Suppressor macrophage treated with lipopolysaccharide for 1 hour (primary cell): ENCODE results near the gene GRK6.
A peak's percentile ranks its signal among the peaks of the same experiment; 100 is the strongest.
"Not testable (repeated sequence)": the region's sequence is repeated elsewhere in the genome, so short reads cannot be mapped to it uniquely, and the experiment has no call there.

Experiments
- DNase-seq, 3 donors: peaks; one replicate each; pipeline ENCODE4 v3.0.0-alpha.2; 2020 to 2022

GRK6 gene

DNA sequence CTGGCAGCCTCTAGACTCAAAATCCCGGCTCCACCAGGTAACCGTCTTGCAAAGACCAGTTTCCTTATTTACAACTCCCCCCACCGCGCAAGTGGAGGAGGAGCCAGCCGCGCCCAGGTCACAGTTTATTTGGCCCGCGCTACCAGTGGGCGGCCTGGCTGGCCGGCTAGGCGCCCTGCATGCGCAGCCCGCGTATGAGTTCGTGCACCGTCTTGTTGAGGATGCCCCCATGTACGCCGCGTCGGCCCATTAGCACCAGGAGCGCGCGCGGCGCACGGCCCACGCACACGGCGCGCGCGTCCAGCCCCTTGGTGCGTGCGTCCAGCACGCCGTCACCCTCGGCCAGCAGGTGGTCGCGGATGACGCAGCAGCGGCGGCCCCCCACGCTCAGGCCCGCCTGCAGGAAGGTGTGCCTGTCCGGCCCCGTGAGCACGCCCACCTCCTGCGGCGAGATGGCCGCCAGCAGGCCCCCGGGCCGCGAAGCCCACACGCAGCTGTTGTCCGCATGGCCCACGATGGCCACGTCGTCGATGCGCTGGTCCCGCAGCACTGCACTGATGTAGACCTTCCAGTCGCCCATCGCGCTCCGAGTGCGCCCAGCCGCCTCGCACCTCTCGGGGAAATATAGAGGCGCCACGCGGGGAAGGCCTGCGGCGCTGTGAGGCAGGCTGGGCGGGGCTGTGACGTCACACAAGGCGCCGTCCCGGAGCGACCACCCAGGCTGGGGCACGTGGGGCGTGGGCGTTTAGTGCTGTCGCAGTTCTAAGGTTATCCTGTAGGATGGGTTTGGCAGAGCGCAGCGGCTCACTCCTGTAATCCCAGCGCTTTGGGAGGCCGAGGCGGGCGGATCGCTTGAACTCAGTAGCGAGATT, 26.2 kb upstream of the GRK6 start, which contains the start of gene PFN3:
TSS of gene PFN3 (minus strand) at position 665 of the 872 bp plus-strand sequence. CDS start at position 580, 85 bp downstream.
- DNase-seq: no peak

DNA sequence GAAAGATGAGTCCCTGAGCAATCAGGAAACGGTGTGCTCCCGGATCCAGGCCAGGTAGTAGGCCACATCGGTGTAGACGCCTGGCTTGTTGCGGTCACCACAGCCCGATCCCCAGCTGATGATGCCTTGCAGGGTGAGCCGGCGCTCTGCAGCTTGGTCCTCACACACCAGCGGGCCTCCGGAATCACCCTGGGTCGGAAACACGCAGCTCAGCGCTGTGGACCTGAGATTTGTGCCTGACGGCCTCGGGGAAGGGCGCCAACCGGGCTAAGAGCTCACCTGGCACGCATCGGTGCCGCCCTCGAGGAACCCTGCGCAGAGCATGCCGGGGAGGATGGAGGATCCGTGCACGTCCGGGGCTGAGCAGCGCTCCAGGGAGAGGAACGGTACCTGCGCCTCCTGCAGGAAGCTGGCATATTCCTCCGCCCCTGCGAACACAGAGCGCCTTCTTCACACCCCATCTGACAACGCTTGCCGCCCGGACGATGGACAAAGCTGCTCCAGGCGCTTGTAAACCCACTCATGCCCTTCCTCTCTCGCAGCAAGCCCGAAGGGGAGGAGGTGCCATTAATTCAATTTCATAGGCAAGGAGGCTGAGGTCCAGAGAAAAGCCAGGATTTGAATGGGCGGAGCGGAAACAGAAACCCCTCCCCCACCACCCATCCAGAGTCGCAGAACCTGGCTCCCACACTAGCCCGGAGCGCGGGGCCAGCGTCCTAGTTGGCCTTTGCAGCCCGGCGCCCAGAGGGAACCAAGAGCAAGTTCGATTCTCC, 24.0 kb upstream of the GRK6 start:
- peak in 2 of 3 donors; percentile 38 to 62 for DNase-seq

DNA sequence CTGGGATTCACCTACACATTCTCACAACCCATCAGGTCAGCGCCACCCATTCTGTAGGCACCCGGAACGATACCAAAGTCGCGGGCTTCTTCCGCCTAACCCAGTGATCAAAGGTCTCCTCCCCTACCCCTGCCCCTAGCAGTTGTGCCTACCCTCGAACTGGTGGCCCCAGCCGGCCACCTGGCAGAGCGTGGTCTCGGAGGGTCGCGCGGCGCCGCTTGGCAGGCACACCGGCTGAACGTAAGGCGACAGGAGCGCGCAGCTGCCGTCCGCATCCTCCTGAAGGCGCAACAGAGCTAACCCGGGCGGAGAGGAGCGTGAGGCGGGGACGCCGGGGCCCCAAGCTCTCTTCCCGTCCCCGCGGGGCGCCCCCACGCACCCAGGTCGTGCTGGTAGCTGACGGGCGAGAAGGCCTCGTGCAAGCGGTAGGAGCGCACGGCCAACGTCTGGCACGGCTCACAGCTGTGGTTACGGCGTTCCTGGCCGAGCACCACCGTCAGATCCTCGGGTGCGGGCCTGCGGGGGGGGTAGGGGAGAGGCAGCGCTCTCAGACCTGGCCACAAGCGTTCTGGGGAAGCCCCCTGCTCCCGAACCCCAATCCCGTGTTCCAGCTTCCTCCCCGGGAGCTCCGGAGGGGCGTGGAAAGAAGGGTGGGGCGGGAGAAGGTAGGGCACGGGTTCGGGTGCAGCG, 23.2 kb upstream of the GRK6 start:
- DNase-seq: no peak

DNA sequence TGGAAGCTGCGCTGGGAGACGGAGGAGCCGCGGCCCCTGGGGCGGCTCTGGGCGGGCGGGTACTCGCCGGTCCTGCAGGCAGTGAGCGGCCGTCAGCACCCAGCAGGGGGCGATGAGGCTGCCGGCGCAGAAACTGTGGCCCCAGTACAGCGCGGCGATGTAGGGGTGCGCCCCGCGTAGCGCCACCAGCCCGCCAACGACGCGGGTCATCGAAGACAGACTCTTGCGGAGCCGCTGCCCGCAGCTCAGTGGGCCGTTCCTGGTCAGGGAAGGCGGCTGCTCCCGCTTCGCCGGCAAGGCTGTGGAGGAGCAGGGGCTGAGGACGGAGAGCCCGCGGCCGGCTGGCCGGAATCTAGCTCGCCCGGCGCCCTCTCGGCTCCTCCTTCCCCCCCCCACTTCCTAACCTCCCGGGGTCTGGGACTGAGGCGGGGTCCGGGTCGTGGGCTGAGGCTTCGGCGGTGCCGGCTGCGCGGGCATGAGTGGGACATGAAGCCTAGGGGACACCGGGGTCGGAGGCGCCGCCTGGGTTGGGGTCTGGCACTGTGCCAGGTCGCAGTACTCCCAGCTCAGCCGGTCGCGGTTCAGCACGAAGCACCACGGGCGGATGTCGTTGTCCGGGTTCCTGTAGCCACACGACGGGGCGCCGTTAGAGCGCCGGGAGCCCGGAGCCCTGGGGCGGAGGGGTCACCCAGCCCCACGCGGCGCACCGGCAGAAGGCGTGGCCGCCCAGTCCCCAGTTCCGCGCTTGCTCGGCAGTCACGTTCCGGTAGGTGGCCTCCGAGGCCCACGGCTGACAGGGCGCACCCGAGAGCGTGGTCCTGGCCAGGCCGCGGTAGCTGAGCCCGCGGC, 22.5 kb upstream of the GRK6 start:
- peak; percentile 88 to 92 (median 90) for DNase-seq

DNA sequence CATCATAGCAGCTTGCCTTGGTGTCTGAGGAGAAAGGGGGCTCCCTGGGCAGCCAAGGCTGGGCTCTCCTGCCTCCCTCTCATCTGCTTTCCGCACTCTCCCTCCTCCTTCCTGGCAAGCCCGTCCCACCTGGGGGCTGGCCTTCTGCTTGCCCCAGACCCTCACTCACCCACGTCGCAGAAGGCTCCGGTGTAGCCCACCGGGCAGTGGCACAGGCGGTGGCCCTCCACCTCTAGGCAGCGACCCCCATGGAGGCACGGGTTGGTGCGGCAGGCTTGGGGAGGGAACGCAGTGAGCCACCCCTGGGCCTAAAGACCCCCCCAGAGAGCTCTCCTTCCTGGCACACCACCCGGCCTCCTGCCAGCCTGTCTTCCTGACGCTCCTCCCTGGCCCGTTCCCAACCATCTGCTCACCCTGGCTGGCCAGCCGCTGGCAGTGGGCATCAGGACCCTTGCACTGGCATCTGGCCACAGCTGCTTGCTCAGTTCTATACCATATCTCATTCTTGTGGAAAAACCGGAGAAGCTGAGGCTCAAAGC, 21.8 kb upstream of the GRK6 start:
- DNase-seq: no peak

DNA sequence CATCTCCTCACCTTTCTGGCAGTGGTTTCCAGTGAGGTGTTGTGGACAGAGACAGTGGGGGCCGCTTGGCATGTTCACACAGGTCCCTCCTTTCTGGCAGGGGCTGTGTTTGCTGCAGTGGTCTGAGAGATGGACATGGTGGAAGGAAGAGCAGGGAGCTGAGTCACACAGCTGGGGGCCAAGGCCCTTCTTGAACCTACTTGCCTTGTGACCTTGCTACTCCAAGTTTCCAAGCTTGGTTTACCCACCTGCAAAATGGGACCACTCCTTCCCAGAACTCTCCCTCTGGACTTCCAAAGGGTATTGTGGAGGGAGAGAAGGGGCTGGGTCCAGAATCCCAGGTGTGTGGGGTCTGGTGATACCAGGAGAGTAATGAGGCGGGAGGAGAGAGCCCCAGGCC, 21.2 kb upstream of the GRK6 start:
- no peak for DNase-seq

DNA sequence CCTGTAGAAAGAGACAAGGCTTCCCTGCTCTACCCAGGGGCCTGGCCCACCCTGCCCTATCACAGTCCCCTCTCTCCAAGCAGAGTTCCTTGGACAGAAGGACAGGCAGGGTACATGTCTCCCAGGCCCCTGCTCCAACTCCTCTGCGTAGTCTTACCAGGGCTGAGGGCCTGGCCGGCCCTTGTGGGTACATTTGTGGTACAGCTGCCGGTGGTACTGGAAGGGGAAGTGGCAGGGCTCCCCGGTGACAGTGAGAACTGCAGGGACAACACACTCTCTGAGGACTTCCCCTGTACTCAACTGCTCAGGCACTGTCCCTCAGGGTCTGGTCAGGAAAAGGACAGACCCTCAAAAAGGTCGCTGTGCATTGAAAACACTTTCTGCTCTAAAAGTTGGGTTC, 20.7 kb upstream of the GRK6 start:
- peak; percentile 64 to 80 (median 70) for DNase-seq

DNA sequence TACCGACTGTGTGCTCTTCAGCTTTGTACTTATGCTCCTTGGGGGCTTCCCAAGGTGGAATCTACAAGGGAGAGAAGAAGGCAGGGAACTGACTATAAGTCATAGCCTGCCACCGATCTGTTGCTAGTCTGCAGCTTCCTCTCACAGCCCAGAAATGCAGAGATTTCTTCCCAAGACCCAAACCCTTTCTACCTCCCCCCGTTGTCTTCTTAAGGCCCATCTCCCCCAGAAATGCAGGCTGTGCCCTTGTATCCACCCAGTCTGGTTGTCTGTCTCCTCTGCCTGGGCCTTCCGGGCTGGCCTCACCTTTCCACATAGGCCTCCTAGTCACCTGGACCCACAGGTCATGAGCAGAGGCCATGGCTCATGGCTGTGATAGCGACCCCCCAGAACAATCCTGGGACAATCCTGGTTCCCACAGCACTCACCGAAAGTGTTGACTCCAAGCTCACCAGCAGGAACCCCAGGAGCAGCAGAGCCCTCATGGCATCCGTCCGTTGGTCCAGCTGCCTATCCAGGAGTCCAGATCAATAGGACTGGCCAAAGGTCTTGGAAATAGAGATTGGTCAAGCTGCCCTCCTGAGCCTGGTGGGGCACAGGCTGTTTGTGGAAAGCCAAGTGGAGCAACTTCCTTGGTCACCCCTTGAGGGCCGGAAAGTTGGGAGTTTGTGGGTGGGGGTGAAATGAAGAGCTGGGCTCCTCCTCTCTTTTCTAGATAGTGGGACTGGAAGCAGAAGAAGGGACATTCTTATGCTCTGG, 17.3 kb upstream of the GRK6 start, which contains the start of gene F12:
TSS of gene F12 (minus strand) at position 522 of the 759 bp plus-strand sequence. CDS start at position 485, 37 bp downstream.
- DNase-seq: no peak

DNA sequence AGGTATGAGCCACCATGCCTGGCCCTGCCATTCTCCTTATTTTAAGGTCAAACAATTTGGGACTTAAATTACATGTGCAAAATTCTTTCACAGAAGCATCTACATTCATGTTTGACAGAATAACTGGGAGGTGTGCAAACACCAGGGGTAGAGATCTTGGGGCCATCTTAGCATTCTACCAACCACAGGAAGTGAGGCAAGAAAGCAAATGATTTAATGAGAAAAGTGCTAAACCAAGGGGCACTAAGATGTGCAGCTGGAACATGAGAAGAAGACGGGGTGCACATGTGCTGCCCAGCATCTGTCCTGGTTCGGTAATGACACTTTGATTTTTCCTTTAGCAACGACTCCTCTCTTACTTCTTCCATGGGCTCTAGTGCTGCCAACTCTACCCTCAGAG, 15.9 kb upstream of the GRK6 start:
- no peak for DNase-seq

DNA sequence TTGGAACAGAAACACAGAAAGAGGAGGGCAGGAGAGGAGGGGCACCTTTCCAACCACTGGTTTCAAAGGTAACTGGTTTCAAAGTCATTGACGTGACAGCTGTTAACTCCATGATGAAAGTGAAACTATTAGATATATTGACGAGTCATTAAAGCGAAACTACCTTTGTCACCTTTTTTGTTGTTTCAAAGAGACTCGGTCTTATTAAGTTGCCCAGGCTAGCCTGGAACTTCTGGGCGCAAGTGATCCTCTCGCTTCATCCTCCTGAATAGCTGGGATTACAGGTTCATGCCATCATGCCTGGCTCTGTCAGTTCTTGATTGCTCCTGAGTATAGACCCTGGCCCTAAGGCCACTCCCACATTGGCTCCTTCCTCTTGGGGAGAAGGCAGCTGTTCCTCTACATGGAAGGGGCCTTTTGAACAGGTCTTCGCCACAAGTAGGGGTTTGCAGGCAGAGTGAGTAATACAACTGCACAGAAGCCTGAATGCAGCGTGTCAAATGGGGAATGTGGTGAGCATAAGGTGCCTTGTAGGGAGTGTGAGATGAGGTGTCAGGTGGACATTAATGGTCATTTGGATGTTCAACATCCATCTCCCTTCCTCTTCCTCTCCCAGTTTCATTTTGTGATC, 13.8 kb upstream of the GRK6 start:
- no peak for DNase-seq

DNA sequence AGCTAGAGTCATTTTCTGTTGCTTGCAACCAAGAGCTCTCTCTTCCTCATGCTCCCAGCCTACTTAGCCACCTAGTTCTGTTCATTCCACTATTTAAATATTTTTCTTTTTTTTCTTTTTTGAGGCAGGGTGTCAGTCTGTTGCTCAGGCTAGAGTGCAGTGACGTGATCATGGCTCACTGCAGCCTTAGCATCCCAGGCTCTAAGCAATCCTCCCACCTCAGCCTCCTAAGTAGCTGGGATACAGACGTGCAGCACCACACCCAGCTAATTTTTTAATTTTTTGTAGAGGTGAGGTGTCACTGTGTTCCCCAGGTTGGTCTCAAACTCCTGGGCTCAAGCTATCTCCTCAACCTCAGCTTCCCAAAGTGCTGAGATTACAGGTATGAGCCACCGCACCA, 12.0 kb upstream of the GRK6 start:
- no peak for DNase-seq

DNA sequence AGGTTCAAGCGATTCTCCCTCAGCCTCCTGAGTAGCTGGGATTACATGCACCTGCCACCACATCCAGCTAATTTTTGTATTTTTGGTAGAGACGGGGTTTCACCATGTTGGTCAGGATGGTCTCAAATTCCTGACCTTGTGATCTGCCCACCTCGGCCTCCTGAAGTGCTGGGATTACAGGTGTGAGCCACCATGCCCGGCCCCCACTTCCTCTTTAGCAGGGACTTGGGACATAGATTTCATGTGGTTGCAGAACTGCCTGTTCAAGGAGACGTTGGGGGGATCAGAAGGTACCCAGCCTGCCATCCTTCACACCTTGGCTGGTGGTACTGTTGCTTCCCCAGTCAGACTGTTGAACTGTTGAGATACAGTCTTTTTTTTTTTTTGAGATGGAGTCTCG, 9.4 kb upstream of the GRK6 start:
- not testable (repeated sequence) for DNase-seq

DNA sequence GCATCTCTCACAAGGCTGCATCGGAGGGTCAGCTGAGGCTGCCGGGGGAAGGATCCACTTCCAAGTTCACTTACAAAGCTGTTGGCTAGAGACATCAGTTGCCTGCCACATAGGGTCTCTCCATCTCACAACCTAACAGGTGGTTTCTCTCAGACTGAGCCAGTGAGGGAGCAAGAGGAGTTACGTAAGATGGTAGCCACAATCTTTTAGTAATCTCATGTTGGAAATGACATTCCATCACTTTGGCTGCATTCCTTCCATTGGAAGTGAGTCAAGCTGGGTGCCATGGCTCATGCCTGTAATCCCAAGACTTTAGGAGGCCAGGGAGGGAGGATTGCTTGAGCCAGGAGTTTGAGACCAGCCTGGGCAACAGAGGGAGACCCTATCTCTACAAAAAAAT, 7.4 kb upstream of the GRK6 start:
- DNase-seq: no peak

DNA sequence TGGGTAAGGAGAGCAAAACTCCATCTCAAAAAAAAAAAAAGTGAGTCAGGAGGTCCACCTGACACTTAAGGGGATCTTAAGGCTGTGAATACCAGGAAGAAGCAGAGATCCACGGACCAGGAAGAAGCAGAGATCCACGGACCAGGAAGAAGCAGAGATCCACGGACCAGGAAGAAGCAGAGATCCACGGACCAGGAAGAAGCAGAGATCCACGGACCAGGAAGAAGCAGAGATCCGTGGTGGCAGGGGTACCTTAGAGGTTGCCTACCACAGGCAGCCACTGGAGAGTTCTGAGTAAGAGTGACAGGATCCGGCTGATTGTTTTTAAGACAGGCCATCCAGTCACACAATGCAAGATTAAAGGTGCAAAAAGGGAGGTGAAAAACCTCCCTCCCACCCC, 6.0 kb upstream of the GRK6 start:
- not testable (repeated sequence) for DNase-seq

DNA sequence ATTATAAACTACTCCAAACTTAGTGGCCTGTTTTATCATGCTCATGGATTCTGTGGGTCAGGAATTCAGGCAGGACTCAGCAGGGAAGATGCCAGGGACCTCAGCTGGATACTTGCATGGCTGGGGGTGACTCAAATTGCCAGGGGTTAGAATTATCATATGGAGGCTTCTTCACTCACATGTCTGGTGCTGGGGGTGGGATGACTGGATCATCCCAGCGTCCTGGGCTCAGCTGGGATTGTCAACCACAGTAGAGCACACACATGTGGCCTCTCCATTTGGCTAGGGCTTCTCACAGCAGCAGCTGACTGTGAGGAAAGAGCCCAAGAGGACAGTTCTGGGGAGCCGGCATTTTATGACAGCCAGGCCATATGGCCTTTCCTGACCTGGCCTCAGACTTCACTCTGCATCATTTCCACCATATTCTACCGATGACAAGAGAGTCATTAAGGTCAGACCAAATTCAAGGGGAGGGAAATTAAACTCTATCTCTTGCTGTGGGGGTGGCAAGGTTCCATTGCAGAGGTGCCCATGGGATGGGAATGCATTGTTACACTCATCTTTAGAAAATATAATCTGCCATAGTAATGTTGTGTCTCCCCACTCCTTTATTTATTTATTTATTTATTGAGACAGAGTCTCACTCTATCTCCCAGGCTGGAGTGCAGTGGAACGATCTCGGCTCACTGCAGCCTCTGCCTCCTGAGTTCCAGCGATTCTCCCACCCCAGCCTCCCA, 5.2 kb upstream of the GRK6 start:
- DNase-seq: no peak

DNA sequence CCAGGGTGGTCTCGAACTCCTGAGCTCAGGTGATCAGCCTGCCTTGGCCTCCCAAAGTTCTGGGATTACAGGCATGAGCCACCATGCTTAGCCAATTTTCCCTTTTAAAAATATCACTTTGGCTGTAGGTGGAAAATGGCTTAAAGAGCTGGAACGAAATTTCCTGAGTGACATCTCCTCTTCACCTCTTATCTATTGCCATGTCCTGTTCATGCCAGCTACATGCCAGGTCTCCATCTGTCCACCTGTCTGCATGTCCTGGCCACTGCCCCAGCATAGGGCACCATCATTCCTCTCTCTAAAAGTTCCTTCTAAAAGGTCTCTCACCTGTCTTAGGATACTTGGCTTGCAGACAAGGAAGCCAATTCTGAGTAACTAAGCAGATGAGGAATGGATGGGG, 2.8 kb upstream of the GRK6 start:
- DNase-seq: no peak

DNA sequence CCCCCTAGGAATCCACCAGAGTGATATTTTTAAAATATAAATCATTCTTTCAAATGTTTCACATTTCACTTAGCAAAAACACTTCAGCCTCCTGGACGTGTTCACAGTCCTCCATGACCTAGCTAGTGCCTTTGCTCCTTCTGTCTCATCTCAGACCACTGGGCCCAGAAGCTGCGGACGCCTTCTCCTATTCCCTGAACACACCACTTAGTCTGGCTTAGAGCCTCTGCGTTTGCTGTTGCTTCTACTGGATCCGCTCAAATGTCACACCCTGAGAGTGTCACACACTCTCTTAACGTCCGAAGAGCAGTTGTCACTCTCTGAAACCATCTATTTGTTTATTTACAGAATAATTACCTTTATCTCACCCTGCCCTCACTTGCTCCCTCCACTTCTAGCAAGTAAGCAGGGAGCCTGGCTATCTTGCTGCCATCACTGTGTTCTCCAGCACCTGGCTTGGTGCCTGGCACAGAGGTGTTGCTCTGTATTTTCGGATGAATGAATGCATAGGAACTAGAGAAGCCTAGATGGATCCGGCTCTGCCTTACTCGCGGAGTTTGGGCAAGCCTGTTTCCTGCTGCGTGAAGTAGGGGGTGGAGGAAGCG, 1.2 kb upstream of the GRK6 start:
- DNase-seq: no peak

DNA sequence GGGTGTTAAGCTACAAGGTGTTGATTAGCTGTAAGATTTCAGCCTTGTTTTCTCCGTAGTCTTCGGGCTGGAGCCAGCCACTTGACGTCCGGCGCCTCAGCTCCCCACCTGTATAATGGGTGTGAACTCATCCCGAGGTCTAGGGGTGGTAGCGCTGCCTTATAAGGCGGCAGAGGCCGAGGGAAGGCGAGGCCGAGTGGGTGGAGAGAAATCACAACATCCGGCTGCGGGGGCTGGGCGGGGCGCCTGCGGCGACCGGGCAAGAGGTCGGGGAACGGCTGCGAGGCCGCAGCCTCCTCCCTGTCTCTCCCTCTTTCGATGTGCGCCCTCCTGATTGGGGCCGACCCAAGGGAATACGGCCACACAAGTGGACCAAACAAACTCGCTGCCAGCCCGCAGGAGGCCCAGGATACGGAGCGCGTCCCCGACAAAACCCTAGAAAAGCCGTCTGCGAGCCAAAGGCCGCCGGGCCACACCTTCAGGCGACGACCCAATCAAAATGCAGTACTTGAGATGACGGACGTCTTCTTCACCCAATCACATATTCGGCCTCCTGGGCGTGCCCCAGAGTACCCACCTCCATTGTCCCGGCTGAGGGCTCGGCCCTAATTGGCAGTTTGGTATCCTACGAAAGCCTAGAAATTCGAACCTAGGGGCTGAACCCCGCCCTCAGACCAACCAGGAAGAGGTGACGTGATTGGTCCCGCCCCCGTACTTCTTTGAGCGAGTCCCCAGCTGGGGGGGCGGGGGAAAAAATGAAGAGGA, 493 bp upstream of the GRK6 start:
- peak; percentile 100 for DNase-seq
